ENCODE results near the gene PPM1L.

The PPM1L gene

DNA sequence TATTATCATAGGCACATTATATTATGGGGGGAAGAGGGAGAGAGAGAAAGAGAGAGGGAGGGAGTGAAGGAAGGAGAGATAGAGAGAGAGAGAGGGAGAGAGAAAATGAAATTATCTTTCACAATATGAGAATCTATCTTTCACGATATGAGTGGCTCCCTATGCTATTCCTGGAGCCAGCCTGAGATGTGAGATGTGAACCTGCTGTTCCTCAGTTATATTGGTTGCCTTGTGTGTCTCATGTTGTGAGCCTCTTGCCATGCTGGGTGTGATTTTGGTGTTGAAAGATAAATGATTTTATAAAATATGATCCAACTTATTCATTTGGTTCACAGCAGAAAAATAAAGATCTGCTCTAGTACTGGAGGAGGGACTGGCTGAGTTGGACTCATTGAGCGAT lies 148.7 kb downstream of the PPM1L start:
- H3K27ac ChIP-seq (ENCODE audit: low read depth, low read length), result no peak overlapping the region
- H3K4me3 ChIP-seq (ENCODE audit: low read length), result no peak overlapping the region
- H3K4me1 ChIP-seq (ENCODE audit: insufficient read depth, low read length), result peaks cover 7% of the 10 kb centered on the region; the same call in 1 of the 2 replicates
- H3K9ac ChIP-seq (ENCODE audit: low read depth, low read length), result no peak overlapping the region
- H3K9me3 ChIP-seq (ENCODE audit: insufficient read depth, low read depth, low read length), result no peaks in the 10 kb centered on the region
- no peaks in the 10 kb centered on the region for H3K36me3 ChIP-seq (ENCODE audit: insufficient read depth, low read length)
- no peaks in the 10 kb centered on the region for H3K27me3 ChIP-seq (ENCODE audit: insufficient read depth, low read length)
- 96% methylated on average over 2 of the region's 2 CpGs for WGBS

DNA sequence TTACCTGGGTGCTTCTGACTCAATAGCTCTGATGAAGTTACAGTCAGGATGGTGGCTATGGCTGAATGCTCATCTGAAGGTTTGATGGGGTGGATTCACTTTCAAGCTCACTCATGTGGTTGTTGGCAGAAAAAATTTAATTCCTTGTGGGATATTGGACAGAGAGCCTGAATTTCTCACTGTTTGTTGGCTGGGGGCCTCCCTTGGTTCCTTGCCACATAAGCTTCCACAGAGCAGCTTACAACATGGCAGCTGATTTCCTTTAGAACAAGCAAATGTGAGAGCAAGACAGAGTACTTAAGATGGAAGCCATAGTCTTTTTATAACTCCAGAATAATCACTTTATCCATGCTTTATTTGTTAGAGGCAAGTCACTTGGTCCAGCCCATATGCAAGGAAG lies 150.6 kb downstream of the PPM1L start:
- no peak overlapping the region for H3K4me3 ChIP-seq (ENCODE audit: low read length)
- 0 out of 2 replicates have a peak, but pooled peaks cover 4% of the 10 kb centered on the region for H3K4me1 ChIP-seq (ENCODE audit: insufficient read depth, low read length)
- H3K9me3 ChIP-seq (ENCODE audit: insufficient read depth, low read depth, low read length), result no peaks in the 10 kb centered on the region
- H3K27me3 ChIP-seq (ENCODE audit: insufficient read depth, low read length), result no peaks in the 10 kb centered on the region
- no peak overlapping the region for H3K27ac ChIP-seq (ENCODE audit: low read depth, low read length)
- H3K36me3 ChIP-seq (ENCODE audit: insufficient read depth, low read length), result no peaks in the 10 kb centered on the region
- H3K9ac ChIP-seq (ENCODE audit: low read depth, low read length), result no peak overlapping the region

DNA sequence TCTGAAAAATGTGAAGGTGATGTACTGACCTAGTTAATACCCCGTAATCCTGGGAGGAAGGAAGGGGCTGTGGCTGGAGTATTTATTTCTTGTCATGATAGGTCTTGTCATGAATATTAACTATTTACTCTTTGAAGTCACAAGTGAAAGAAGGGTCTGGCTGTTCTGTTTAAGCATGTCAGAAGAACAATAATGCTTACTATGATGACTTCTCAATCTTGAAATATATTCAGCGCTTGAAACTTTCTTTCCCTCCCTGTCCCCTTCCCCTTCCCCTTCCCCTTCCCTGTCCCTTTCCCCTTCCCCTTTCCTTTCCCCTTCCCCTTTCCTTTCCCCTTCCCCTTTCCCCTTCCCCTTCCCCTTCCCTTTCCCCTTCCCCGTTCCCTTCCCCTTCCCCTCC lies 153.9 kb downstream of the PPM1L start:
- WGBS, result 32% methylated on average over 3 of the region's 3 CpGs

DNA sequence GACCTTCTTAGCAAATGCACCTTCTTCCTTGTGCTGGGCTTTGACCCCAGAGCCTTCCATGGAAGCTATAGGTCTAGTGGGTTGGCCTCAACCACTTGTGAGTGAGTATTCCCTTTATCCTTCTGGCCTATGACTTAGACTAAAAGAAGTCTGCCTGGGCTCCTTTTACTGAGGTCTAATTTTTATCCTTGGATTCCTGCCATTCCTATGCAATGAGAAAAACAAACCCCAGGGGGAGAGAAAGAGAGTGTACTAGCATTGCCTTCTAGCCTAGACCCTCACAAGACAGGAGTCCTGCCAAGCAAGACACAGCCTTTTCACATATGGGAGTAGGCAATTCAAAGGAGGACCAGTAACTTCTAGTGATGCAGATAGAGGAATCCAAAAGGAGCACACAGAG lies 155.4 kb downstream of the PPM1L start:
- H3K4me3 ChIP-seq (ENCODE audit: low read length), result no peak overlapping the region
- no peaks in the 10 kb centered on the region for H3K27me3 ChIP-seq (ENCODE audit: insufficient read depth, low read length)
- no peak overlapping the region for H3K9ac ChIP-seq (ENCODE audit: low read depth, low read length)
- no peaks in the 10 kb centered on the region for H3K36me3 ChIP-seq (ENCODE audit: insufficient read depth, low read length)
- no peaks in the 10 kb centered on the region for H3K9me3 ChIP-seq (ENCODE audit: insufficient read depth, low read depth, low read length)
- no peak overlapping the region for H3K27ac ChIP-seq (ENCODE audit: low read depth, low read length)
- 0 out of 2 replicates have a peak, but pooled peaks cover 4% of the 10 kb centered on the region for H3K4me1 ChIP-seq (ENCODE audit: insufficient read depth, low read length)

More for the DNA sequence above, 153.9 kb downstream of the PPM1L start:
- H3K4me1 ChIP-seq (ENCODE audit: insufficient read depth, low read length), result 0 out of 2 replicates have a peak, but pooled peaks cover 4% of the 10 kb centered on the region
- no peak overlapping the region for H3K9ac ChIP-seq (ENCODE audit: low read depth, low read length)
- no peaks in the 10 kb centered on the region for H3K27me3 ChIP-seq (ENCODE audit: insufficient read depth, low read length)
- H3K4me3 ChIP-seq (ENCODE audit: low read length), result no peak overlapping the region
- H3K9me3 ChIP-seq (ENCODE audit: insufficient read depth, low read depth, low read length), result no peaks in the 10 kb centered on the region
- H3K27ac ChIP-seq (ENCODE audit: low read depth, low read length), result no peak overlapping the region
- H3K36me3 ChIP-seq (ENCODE audit: insufficient read depth, low read length), result no peaks in the 10 kb centered on the region

DNA sequence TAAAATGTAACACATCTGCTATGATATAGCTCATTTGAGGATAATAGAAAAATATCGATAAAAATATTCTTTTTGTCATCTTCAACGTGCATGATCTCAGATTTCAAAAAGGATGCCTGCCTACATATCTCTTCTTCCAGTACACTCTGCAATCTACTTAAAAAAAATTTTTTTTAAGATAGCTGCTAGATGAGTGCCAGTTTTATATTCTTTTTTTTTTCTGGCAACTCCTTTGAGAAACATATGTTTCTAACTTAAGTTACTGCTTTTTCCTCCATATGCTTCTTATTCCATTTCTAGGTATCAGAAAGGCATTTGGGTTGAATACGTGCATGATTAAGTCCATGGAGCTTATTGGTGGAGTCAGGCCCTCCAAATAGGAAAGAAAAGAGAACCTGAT lies 160.4 kb downstream of the PPM1L start:
- H3K4me3 ChIP-seq (ENCODE audit: low read length), result no peak overlapping the region
- no peaks in the 10 kb centered on the region for H3K36me3 ChIP-seq (ENCODE audit: insufficient read depth, low read length)
- H3K9me3 ChIP-seq (ENCODE audit: insufficient read depth, low read depth, low read length), result no peaks in the 10 kb centered on the region
- H3K27ac ChIP-seq (ENCODE audit: low read depth, low read length), result no peak overlapping the region
- H3K4me1 ChIP-seq (ENCODE audit: insufficient read depth, low read length), result no peaks in the 10 kb centered on the region; the same call in 1 of the 2 replicates
- H3K27me3 ChIP-seq (ENCODE audit: insufficient read depth, low read length), result no peaks in the 10 kb centered on the region
- WGBS, result 100% methylated on average over 3 of the region's 3 CpGs
- H3K9ac ChIP-seq (ENCODE audit: low read depth, low read length), result no peak overlapping the region

DNA sequence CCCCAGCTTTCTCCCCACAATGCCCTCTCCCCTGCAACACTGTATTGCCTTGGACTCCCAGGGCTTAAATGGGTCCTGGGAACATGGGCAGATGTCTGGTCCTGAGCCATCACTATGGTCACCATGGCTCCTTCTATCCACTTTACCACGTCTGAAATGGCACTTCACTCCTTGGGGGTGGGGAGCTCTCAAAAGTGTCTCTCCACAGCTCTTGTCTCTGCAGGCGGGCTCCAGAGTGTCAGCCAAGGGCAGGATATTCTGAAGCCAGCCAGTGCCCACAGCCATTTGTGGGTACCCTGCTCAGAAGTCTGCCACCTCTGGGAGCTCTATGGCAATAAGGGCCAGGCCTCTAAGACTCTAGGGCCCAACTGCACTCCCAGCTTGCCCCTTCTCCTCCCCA lies 163.9 kb downstream of the PPM1L start:
- no peaks in the 10 kb centered on the region for H3K27me3 ChIP-seq (ENCODE audit: insufficient read depth, low read length)
- H3K27ac ChIP-seq (ENCODE audit: low read depth, low read length), result no peak overlapping the region
- no peak overlapping the region for H3K9ac ChIP-seq (ENCODE audit: low read depth, low read length)
- no peaks in the 10 kb centered on the region for H3K36me3 ChIP-seq (ENCODE audit: insufficient read depth, low read length)
- H3K4me1 ChIP-seq (ENCODE audit: insufficient read depth, low read length), result no peaks in the 10 kb centered on the region; the same call in 1 of the 2 replicates
- H3K9me3 ChIP-seq (ENCODE audit: insufficient read depth, low read depth, low read length), result no peaks in the 10 kb centered on the region
- no peak overlapping the region for H3K4me3 ChIP-seq (ENCODE audit: low read length)
- WGBS, result 90% methylated on average over 2 of the region's 2 CpGs

DNA sequence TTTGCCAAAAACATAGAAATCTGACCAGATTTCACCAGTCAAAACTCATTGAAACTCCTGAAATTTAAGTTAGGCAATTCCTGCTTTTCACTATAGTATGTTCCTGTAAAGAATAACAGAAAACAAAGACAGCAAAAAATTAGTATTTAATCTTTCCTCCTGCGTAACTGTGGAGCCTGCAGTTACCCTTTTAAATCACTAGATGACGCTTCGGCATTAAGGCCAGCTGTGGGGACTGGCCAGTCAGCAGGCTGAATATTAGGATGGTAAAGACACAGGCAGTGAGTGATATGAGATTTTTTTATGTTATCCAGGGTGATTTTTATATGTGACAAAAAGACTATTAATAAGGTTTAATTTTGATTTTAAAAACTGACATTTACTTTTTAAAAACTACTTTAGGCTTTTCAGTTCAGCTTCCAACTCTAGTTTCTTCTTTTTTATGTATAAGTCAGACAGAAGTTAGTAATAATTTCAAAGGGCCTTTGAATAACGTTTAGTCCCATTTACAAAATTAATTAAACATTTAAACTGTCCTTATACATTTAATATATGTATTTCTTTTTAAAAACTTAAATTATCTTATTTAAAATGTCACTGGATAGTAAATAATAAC lies 165.1 kb downstream of the PPM1L start:
- H3K9me3 ChIP-seq (ENCODE audit: insufficient read depth, low read depth, low read length), result no peaks in the 10 kb centered on the region
- no peaks in the 10 kb centered on the region for H3K36me3 ChIP-seq (ENCODE audit: insufficient read depth, low read length)
- no peak overlapping the region for H3K27ac ChIP-seq (ENCODE audit: low read depth, low read length)
- no peaks in the 10 kb centered on the region for H3K27me3 ChIP-seq (ENCODE audit: insufficient read depth, low read length)
- 28% methylated on average over 3 of the region's 4 CpGs for WGBS
- H3K9ac ChIP-seq (ENCODE audit: low read depth, low read length), result no peak overlapping the region
- no peak overlapping the region for H3K4me3 ChIP-seq (ENCODE audit: low read length)
- no peaks in the 10 kb centered on the region; the same call in 1 of the 2 replicates for H3K4me1 ChIP-seq (ENCODE audit: insufficient read depth, low read length)

DNA sequence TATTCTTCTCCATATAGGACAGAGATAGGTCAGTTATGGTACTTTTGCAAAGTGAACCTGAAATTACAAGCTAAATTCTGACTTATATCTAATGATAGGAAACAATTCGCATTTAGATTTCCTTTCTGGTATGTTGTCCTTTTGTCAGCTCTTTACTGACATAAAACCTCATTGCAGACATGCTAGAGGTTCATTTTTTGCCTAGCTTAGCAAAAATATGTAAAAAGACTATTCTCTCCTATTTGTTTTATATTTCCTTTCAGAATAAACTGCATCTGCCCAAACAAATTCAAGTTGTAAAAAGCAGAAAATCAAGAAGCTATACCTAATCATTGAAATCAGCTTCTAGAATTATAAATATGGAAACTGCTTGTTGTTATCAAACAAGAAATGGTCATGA lies 168.7 kb downstream of the PPM1L start:
- no peak overlapping the region for H3K9ac ChIP-seq (ENCODE audit: low read depth, low read length)
- 100% methylated on average over 1 of the region's 1 CpG for WGBS
- H3K4me1 ChIP-seq (ENCODE audit: insufficient read depth, low read length), result peaks cover 6% of the 10 kb centered on the region; the same call in 1 of the 2 replicates
- no peaks in the 10 kb centered on the region for H3K9me3 ChIP-seq (ENCODE audit: insufficient read depth, low read depth, low read length)
- H3K27ac ChIP-seq (ENCODE audit: low read depth, low read length), result no peak overlapping the region
- no peaks in the 10 kb centered on the region for H3K36me3 ChIP-seq (ENCODE audit: insufficient read depth, low read length)
- no peaks in the 10 kb centered on the region for H3K27me3 ChIP-seq (ENCODE audit: insufficient read depth, low read length)
- H3K4me3 ChIP-seq (ENCODE audit: low read length), result no peak overlapping the region

DNA sequence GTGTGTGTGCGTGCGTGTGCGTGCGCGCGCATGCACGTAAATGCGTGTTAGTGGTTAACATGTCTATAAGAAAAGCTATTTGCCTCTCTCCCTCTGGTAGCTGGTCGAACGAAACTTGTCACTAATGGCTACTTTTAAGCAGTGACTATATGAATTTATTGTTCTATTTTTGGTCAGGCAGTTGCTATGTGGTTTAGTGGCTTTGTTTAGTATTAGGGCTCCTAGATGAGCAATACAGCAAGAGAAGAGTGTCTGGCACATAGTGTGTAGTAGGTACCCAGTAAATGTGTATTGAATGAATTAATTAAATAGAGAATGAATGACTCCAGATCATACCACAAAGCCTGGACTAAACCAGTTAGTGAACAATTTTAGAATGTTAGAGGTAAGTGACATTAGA lies 171.6 kb downstream of the PPM1L start:
- no peaks in the 10 kb centered on the region for H3K36me3 ChIP-seq (ENCODE audit: insufficient read depth, low read length)
- H3K27me3 ChIP-seq (ENCODE audit: insufficient read depth, low read length), result no peaks in the 10 kb centered on the region
- H3K4me3 ChIP-seq (ENCODE audit: low read length), result no peak overlapping the region
- H3K9me3 ChIP-seq (ENCODE audit: insufficient read depth, low read depth, low read length), result no peaks in the 10 kb centered on the region
- 0 out of 2 replicates have a peak, but pooled peaks cover 6% of the 10 kb centered on the region for H3K4me1 ChIP-seq (ENCODE audit: insufficient read depth, low read length)
- no peak overlapping the region for H3K9ac ChIP-seq (ENCODE audit: low read depth, low read length)
- WGBS, result 79% methylated on average over 10 of the region's 10 CpGs
- H3K27ac ChIP-seq (ENCODE audit: low read depth, low read length), result no peak overlapping the region

DNA sequence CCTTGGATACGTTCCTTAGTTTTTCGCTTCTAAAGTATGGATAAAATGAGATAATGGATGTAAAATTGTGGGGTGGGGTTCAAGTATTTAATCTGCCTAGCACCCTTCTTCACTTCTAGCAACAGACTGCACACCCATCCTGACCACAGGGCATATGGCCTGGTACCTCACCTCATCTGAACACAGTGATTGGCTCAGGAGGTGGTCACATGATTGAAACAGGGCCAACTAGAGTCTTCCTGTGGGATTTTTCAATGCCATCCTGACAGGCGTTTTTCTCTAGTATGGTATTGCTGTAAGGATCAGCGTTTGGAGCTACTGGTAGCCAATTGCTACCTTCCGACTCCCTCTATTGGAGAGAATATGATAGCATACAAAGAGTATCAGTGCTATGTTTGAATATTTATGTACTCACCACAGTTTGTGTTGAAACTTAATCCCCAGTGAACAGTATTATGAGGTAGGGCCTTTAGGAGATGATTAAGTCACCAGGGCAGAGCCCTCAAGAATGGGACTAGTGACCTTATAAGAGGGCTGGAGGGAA lies 172.2 kb downstream of the PPM1L start:
- Histone ChIP-seq H3K9ac (ENCODE audit: low read depth, low read length) (no peak overlapping the region), H3K4me3 (ENCODE audit: low read length) (no peak overlapping the region), H3K27me3 (ENCODE audit: insufficient read depth, low read length) (no peaks in the 10 kb centered on the region), H3K36me3 (ENCODE audit: insufficient read depth, low read length) (no peaks in the 10 kb centered on the region), H3K4me1 (ENCODE audit: insufficient read depth, low read length) (0 out of 2 replicates have a peak, but pooled peaks cover 6% of the 10 kb centered on the region), H3K27ac (ENCODE audit: low read depth, low read length) (no peak overlapping the region), H3K9me3 (ENCODE audit: insufficient read depth, low read depth, low read length) (no peaks in the 10 kb centered on the region)
- 92% methylated on average over 5 of the region's 5 CpGs for WGBS

DNA sequence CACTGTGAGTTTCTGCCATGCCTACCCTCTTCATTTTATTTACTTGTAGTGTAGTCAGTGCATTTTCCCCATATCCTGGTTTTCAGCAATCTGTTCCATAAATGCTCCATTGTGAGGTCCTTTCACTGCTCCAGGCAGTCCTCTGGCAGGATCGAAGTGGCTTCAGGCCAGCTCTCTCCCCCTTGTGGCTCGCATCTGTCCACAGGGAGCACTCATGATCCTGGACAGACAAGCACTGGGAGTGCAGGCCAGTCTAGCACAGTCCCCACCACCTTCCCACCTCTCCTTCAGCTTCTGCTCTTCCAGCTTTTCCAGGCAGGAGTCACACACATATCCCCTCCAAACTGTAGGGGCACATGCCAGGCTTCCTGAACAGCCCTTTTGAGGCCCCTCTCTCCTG lies 173.6 kb downstream of the PPM1L start:
- Histone ChIP-seq H3K27ac (ENCODE audit: low read depth, low read length) (no peak overlapping the region), H3K36me3 (ENCODE audit: insufficient read depth, low read length) (no peaks in the 10 kb centered on the region), H3K9me3 (ENCODE audit: insufficient read depth, low read depth, low read length) (no peaks in the 10 kb centered on the region), H3K27me3 (ENCODE audit: insufficient read depth, low read length) (no peaks in the 10 kb centered on the region), H3K9ac (ENCODE audit: low read depth, low read length) (no peak overlapping the region), H3K4me1 (ENCODE audit: insufficient read depth, low read length) (0 out of 2 replicates have a peak, but pooled peaks cover 6% of the 10 kb centered on the region), H3K4me3 (ENCODE audit: low read length) (no peak overlapping the region)
- WGBS, result 90% methylated on average over 2 of the region's 2 CpGs

DNA sequence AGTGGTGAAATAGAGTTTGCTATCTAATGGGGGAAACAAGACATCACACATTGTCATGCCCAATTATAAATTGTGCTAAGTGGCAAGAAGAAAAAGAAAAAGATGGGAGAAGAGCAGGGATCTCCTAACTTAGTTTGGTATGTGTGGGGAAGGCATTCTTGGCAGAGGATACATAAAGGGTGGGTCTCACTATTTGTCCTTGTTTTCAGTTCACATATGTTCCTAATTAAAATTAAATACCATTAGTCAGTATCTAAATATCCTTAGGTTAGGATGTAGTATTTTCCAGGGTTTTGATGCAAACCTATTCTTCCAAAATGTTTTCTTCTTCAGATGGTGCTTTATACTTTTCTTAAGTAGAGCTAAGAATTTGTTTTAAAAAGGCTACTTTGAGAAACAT lies 175.4 kb downstream of the PPM1L start:
- Histone ChIP-seq H3K27ac (ENCODE audit: low read depth, low read length) (no peak overlapping the region), H3K36me3 (ENCODE audit: insufficient read depth, low read length) (no peaks in the 10 kb centered on the region), H3K27me3 (ENCODE audit: insufficient read depth, low read length) (no peaks in the 10 kb centered on the region), H3K4me1 (ENCODE audit: insufficient read depth, low read length) (0 out of 2 replicates have a peak, but pooled peaks cover 5% of the 10 kb centered on the region), H3K4me3 (ENCODE audit: low read length) (no peak overlapping the region), H3K9ac (ENCODE audit: low read depth, low read length) (no peak overlapping the region), H3K9me3 (ENCODE audit: insufficient read depth, low read depth, low read length) (no peaks in the 10 kb centered on the region)

Measured in HUES64 (cell line).